HUES48 (cell line): ENCODE data around the gene KCNMB1.

Source experiments
- H3K27ac ChIP-seq: one replicate; pipeline ENCODE4 v1.7.0; 2013; ENCODE audit warnings: low read depth, low read length, inconsistent platforms
- H3K27me3 ChIP-seq: 2 replicates; pipeline ENCODE4 v1.6.1; 2013; ENCODE audit warnings: mild to moderate bottlenecking, low read length; ENCODE audit not compliant: control insufficient read depth, insufficient read depth
- H3K36me3 ChIP-seq: 2 replicates; pipeline ENCODE4 v1.6.1; 2013; ENCODE audit warnings: low read length; ENCODE audit not compliant: control insufficient read depth, insufficient read depth
- H3K4me1 ChIP-seq: 2 replicates; pipeline ENCODE4 v1.6.1; 2013; ENCODE audit warnings: mild to moderate bottlenecking, low read length; ENCODE audit not compliant: control insufficient read depth, insufficient read depth
- H3K4me3 ChIP-seq: 2 replicates; pipeline ENCODE4 v1.5.1; 2013; ENCODE audit warnings: mild to moderate bottlenecking, low read depth, low read length
- H3K9ac ChIP-seq: 2 replicates; pipeline ENCODE4 v1.6.1; 2013; ENCODE audit warnings: mild to moderate bottlenecking, low read depth, low read length, moderate library complexity
- H3K9me3 ChIP-seq: 2 replicates; pipeline ENCODE4 v1.6.1; 2013; ENCODE audit warnings: low read length; ENCODE audit not compliant: control insufficient read depth, insufficient read depth

KCNMB1 gene, protein sequence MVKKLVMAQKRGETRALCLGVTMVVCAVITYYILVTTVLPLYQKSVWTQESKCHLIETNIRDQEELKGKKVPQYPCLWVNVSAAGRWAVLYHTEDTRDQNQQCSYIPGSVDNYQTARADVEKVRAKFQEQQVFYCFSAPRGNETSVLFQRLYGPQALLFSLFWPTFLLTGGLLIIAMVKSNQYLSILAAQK

DNA sequence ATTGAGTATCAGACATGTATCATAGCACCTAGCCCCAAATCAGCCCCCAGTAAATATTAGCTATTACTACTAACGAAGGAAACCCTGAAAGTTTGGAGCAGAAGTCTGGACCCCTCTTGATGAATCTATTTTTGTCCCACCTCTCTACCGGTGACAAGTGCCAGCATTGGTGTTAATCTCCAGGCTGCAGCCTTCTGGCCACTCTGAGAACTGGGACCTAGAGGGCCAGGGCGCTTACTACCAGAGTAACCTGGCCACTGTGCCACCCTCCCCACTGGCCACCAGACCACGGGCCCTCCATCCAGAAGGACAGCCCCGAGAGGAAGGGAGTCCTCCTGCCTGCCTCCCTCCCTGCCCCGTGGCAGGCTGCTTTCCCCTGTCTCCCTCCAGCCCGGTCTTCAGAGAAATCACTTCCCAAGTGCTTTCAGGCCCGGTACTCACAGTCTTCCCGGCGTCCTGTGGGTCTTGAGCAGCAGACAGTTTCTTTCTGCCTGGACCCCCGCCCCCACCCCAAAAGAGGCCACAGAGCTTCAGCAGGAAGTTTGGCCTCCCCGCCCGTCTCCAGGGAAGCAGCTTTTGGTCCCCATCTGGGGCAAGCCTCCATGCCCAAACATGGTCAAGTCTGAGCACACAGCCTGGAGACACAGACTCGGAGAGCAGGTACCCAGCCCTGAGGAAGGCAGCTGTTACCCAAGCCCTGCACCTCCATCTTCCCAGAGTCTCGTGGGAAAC, at the start of gene KCNMB1:
Gene KCNMB1, minus strand, starts transcription at position 550 of the 732 bp plus-strand sequence. CDS start 3,920 bp downstream, outside the sequence.
- H3K36me3 ChIP-seq = no peaks in the 10 kb centered on the region
- no peak within 1 kb of the TSS for H3K27ac ChIP-seq
- H3K9me3 ChIP-seq = no peaks in the 10 kb centered on the region
- peaks cover 30% of the 10 kb centered on the region for H3K4me1 ChIP-seq
- H3K27me3 ChIP-seq = no peaks in the 10 kb centered on the region
- no peak within 1 kb of the TSS for H3K4me3 ChIP-seq
- no peak within 1 kb of the TSS for H3K9ac ChIP-seq

DNA sequence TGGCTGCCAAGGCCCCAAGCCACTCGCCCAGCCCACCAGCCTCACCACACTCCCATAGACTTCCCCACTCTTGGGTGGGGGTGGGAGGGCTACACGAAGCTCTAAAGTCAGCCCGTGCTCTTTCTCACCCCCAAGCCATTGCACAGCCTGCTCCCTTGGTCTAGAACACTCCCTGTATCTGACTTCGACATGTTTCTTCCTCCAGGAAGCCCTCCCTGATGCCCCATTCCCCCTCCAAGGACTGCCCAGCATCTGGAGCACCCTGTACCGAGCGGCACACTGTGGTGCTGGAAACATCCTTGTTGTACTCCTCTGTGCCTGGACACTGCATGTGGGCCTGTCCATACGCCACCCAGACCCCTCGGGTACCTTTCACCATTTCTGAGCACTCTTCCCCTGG, 49.4 kb upstream of the KCNMB1 start:
- Histone ChIP-seq H3K9me3 (no peaks in the 10 kb centered on the region), H3K9ac (no peak overlapping the region), H3K36me3 (no peaks in the 10 kb centered on the region), H3K4me3 (no peak overlapping the region), H3K27me3 (no peaks in the 10 kb centered on the region), H3K4me1 (peaks cover 22% of the 10 kb centered on the region), H3K27ac (no peak overlapping the region)

DNA sequence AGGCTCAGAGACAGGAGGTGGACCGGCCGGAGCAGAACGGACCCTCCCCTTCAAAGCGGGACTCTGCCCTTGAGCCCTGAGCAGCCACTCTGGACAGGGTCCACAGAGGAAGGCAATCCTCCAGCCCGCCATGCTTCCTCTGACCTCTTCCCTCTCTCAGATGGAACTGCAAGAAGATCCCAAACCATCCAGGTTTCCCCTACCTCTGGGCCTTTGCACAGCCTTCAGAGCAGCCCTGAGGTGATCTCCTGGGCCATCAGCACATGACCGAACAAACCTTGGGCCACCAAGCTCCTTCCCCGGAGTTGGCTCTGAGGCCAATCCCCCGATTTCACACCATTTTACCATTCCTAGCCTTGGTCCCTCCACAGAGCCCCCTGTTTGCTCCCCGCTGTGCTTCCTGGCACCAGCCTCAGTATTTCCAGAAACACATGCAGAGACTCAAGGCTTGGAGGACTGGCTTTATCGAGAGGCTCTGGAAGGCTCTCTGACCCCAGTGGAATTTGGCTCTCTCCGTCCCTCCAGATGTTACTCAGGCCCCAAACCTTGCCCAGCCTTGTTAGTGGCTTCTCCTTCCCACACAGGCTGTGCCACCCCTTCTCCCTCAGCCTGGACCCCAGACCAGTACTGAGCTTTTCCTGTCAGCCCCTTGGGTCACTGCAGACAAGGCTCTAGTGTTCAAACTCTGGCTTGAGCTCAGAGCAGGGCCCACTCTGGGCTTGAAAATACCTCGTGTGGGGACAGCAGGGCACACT, 48.6 kb upstream of the KCNMB1 start:
- Histone ChIP-seq H3K27me3 (no peaks in the 10 kb centered on the region), H3K4me1 (peaks cover 24% of the 10 kb centered on the region), H3K9ac (no peak overlapping the region), H3K4me3 (no peak overlapping the region), H3K36me3 (no peaks in the 10 kb centered on the region), H3K9me3 (no peaks in the 10 kb centered on the region), H3K27ac (no peak overlapping the region)

DNA sequence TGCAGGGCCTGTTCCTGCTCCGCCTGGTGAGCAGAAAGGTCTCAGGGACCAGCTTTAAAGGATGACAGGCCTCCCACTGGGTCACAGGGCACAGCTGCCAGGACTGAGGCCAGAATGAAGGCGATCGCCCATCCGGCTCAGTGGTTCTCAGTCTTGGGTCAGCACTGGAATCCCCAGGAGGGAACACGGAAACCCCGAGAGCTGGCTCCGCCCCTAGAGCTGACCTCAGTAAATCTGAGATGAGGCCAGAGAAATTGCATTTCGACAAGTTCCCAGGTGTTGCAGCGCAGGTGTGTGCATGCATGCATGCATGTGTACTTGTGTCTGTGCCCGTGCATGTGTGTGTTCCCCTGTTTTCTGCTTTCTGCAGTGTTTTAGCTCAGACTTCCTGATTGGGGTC, 47.2 kb upstream of the KCNMB1 start:
- Histone ChIP-seq H3K9ac (no peak overlapping the region), H3K27ac (no peak overlapping the region), H3K4me1 (peaks cover 24% of the 10 kb centered on the region), H3K36me3 (no peaks in the 10 kb centered on the region), H3K9me3 (no peaks in the 10 kb centered on the region), H3K27me3 (no peaks in the 10 kb centered on the region), H3K4me3 (no peak overlapping the region)

DNA sequence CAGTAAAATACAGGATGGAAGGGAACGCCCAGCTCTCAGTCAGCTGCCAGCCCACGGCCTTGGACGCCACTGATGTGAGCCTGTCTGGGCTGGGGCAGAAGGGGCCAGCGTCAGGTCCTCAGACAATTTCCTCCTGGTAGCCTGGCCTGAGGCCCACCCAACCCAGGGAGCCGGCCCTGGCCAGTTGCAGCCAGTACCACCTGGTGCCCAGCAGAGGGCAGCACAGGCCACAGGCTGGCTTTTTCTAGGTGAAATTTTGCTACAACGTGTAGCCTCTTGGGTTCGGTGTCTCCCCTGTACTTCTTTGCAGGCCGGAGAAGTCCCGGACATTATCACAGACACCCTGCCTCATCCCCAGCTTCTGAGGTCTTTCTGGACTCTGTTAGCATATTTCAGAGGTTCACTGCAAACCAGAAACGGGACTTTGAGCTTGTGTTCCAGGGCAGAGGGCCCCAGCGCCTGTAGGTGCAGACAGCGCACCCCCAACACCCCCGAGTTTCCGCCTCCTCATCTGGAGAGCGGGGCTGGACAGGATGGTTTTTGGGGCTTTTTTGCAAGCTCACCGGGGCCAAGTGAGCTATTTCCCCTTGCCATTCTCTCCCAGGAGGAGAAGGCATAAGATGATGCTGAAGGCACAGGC, 45.9 kb upstream of the KCNMB1 start:
- Histone ChIP-seq H3K27me3 (no peaks in the 10 kb centered on the region), H3K4me3 (no peak overlapping the region), H3K36me3 (no peaks in the 10 kb centered on the region), H3K27ac (no peak overlapping the region), H3K9ac (no peak overlapping the region), H3K4me1 (peaks cover 18% of the 10 kb centered on the region), H3K9me3 (no peaks in the 10 kb centered on the region)

DNA sequence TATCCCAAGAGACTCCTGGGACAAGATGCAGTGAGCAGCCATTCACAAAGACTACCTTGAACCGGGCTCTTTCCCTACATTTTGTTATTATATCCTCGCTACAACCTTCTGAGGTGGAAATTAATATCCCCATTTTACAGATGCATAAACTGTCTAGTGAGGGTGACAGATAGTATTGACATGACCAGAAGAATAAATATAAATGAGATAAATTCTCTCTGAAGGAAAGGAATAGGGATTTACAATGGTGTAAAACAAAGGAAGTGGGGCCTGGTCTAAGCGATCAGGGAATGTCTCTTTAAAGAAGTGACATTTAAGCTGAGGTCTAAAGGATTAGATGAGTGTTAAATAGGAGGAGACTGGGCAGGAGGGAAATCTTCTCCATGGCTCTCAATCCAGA, 43.5 kb upstream of the KCNMB1 start:
- H3K36me3 ChIP-seq = no peaks in the 10 kb centered on the region
- H3K4me3 ChIP-seq = no peak overlapping the region
- no peak overlapping the region for H3K27ac ChIP-seq
- H3K27me3 ChIP-seq = no peaks in the 10 kb centered on the region
- H3K9me3 ChIP-seq = no peaks in the 10 kb centered on the region
- H3K9ac ChIP-seq = no peak overlapping the region
- H3K4me1 ChIP-seq = peaks cover 8% of the 10 kb centered on the region; the same call in 1 of the 2 replicates

DNA sequence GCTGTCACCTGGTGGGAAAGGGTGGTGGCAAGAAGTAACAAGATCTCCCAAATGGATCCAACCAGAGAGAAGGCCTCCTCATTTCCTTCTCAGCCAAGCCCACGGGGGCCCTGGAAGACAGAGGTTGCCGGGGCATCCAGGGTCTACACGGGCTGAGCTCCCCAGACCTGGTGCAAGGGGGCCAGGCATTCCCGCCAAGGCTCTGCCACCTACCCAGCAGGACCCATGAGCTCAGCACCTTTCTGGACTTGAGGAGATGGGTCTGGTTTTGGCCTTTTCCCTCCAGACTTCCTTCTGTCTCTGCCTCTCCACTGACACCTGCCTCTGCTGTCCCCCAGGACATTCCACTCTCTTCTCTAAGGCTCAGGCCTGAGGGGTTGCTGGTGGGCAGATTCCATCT, 42.4 kb upstream of the KCNMB1 start:
- Histone ChIP-seq H3K9me3 (no peaks in the 10 kb centered on the region), H3K36me3 (no peaks in the 10 kb centered on the region), H3K4me1 (peaks cover 8% of the 10 kb centered on the region; the same call in 1 of the 2 replicates), H3K4me3 (no peak overlapping the region), H3K27ac (no peak overlapping the region), H3K9ac (no peak overlapping the region), H3K27me3 (no peaks in the 10 kb centered on the region)

DNA sequence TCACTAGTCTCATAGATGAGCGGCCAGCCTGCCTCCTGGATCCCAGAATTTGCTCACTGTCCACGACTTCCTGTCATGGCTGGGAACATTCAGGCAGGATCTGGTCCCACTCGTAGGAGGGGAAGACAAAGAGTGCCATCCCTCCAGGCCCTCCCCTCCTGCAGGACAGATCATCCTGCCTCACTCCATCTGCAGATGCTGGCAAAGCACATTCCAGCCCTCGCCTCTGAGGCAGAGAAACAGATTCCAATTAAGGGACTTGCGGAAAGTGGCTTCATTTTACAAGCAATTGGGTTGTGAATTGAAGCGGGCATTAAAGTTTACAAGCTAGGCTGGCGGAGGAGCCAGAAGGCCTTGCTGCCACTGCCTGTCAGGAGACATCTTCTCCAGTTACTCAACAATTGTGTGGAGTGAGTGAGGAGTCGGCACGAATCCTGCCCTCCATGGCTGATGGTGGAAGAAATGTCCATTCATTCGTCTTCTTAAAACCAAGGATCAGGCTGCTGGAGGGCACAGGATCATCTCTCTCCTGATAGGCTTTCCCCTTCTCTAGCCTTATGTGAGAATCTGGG, 41.8 kb upstream of the KCNMB1 start:
- H3K4me3 ChIP-seq = no peak overlapping the region
- no peaks in the 10 kb centered on the region for H3K9me3 ChIP-seq
- no peak overlapping the region for H3K27ac ChIP-seq
- no peak overlapping the region for H3K9ac ChIP-seq
- no peaks in the 10 kb centered on the region for H3K27me3 ChIP-seq
- H3K4me1 ChIP-seq = peaks cover 8% of the 10 kb centered on the region; the same call in 1 of the 2 replicates
- H3K36me3 ChIP-seq = no peaks in the 10 kb centered on the region

DNA sequence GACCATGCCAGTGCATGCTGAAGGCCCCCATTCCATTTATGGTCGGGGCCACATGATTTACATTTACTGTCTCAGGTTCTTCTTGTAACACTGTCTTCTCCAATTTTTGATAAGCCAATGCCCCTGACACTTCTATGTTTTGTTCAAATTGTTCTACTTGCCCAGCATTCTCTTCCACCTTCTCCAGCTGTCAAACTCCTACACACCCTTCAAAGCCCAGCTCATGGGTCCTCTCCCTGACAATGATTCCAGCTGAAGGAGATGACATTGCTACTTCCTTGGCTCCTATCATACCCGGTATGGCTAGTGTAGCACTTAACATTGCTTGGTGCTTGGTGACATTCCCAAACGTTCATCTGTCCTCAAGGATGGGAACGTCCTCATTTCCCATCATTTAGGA, 41.1 kb upstream of the KCNMB1 start:
- peaks cover 8% of the 10 kb centered on the region; the same call in 1 of the 2 replicates for H3K4me1 ChIP-seq
- H3K9ac ChIP-seq = no peak overlapping the region
- no peak overlapping the region for H3K4me3 ChIP-seq
- H3K27me3 ChIP-seq = no peaks in the 10 kb centered on the region
- no peak overlapping the region for H3K27ac ChIP-seq
- H3K36me3 ChIP-seq = no peaks in the 10 kb centered on the region
- H3K9me3 ChIP-seq = no peaks in the 10 kb centered on the region

DNA sequence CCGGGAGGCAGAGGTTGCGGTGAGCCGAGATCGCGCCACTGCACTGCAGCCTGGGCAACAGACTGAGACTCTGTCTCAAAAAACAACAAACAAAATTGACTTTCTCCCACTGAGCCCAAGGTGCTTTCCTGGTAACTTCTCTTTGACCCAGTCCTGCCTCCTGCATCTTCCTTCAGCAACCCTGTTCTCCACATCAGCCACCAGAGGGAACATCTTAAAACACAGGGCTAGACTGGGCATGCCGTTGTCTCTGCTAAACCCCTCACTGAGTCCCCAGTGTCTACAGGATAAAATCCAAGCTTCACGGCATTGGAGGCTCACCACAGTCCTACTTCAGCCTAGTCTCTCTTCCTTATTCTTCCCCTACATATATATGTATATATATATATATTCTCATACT, 39.8 kb upstream of the KCNMB1 start:
- Histone ChIP-seq H3K9ac (no peak overlapping the region), H3K9me3 (no peaks in the 10 kb centered on the region), H3K27me3 (no peaks in the 10 kb centered on the region), H3K4me3 (no peak overlapping the region), H3K4me1 (peaks cover 6% of the 10 kb centered on the region; the same call in 1 of the 2 replicates), H3K36me3 (no peaks in the 10 kb centered on the region), H3K27ac (no peak overlapping the region)
